HEK293 (cell line): ENCODE results near the gene CORO6.

Source experiments
- EGR2 ChIP-seq: fragments of 450-650 bp; formaldehyde crosslinking; IDR thresholded peaks from 2 replicates; pipeline ENCODE4 v1.5.1; 2016; ENCODE audit warnings: low read depth, missing biosample characterization, missing genetic modification characterization
- GLIS1 ChIP-seq: fragments of 450-650 bp; formaldehyde crosslinking; IDR thresholded peaks from 2 replicates; pipeline ENCODE4 v1.5.1; 2016; ENCODE audit warnings: missing biosample characterization, missing genetic modification characterization
- GLIS2 ChIP-seq: fragments of 450-650 bp; formaldehyde crosslinking; IDR thresholded peaks from 2 replicates; pipeline ENCODE4 v1.5.1; 2016; ENCODE audit warnings: missing biosample characterization, missing genetic modification characterization
- KLF16 ChIP-seq: fragments of 450-650 bp; formaldehyde crosslinking; IDR thresholded peaks from 2 replicates; pipeline ENCODE4 v1.5.1; 2017; ENCODE audit warnings: missing biosample characterization, missing genetic modification characterization
- SP2 ChIP-seq: fragments of 450-650 bp; formaldehyde crosslinking; IDR thresholded peaks from 2 replicates; pipeline ENCODE4 v1.5.1; 2016; ENCODE audit warnings: missing biosample characterization, missing genetic modification characterization
- SP7 ChIP-seq: fragments of 450-650 bp; formaldehyde crosslinking; IDR thresholded peaks from 2 replicates; pipeline ENCODE4 v1.5.1; 2016; ENCODE audit warnings: missing biosample characterization, missing genetic modification characterization
- ZBTB20 ChIP-seq: fragments of 450-650 bp; formaldehyde crosslinking; IDR thresholded peaks from 2 replicates; pipeline ENCODE4 v1.5.1; 2016; ENCODE audit warnings: missing biosample characterization, missing genetic modification characterization
- ZBTB8A ChIP-seq: fragments of 450-650 bp; formaldehyde crosslinking; IDR thresholded peaks from 2 replicates; pipeline ENCODE4 v1.5.1; 2016; ENCODE audit warnings: missing biosample characterization, missing genetic modification characterization
- ZEB2 ChIP-seq: fragments of 450-650 bp; formaldehyde crosslinking; IDR thresholded peaks from 2 replicates; pipeline ENCODE4 v1.5.1; 2016; ENCODE audit warnings: missing biosample characterization, missing genetic modification characterization
- ZFHX2 ChIP-seq: fragments of 450-650 bp; formaldehyde crosslinking; conservative IDR thresholded peaks from 2 replicates; pipeline ENCODE4 v1.5.1; 2016; ENCODE audit warnings: missing biosample characterization, missing genetic modification characterization
- ZIC2 ChIP-seq: fragments of 450-650 bp; formaldehyde crosslinking; IDR thresholded peaks from 2 replicates; pipeline ENCODE4 v1.5.1; 2016; ENCODE audit warnings: missing biosample characterization, missing genetic modification characterization
- ZNF146 ChIP-seq: fragments of 450-650 bp; formaldehyde crosslinking; IDR thresholded peaks from 2 replicates; pipeline ENCODE4 v1.5.1; 2016; ENCODE audit warnings: missing biosample characterization, missing genetic modification characterization
- ZNF335 ChIP-seq: fragments of 450-650 bp; formaldehyde crosslinking; conservative IDR thresholded peaks from 2 replicates; pipeline ENCODE4 v1.5.1; 2016; ENCODE audit warnings: missing biosample characterization, missing genetic modification characterization
- ZNF341 ChIP-seq: fragments of 450-650 bp; formaldehyde crosslinking; IDR thresholded peaks from 2 replicates; pipeline ENCODE4; 2016; ENCODE audit warnings: low read depth, missing biosample characterization, missing genetic modification characterization
- ZNF350 ChIP-seq: fragments of 450-650 bp; formaldehyde crosslinking; IDR thresholded peaks from 2 replicates; pipeline ENCODE4 v1.5.0; 2017; ENCODE audit warnings: missing biosample characterization, mild to moderate bottlenecking, missing genetic modification characterization
- ZNF366 ChIP-seq: fragments of 450-650 bp; formaldehyde crosslinking; conservative IDR thresholded peaks from 2 replicates; pipeline ENCODE4 v1.5.1; 2016; ENCODE audit warnings: missing biosample characterization, missing genetic modification characterization
- ZNF394 ChIP-seq: fragments of 450-650 bp; formaldehyde crosslinking; IDR thresholded peaks from 2 replicates; pipeline ENCODE4 v1.5.1; 2016; ENCODE audit warnings: missing biosample characterization, missing genetic modification characterization, mild to moderate bottlenecking, moderate library complexity, borderline replicate concordance
- ZNF514 ChIP-seq: fragments of 450-650 bp; formaldehyde crosslinking; IDR thresholded peaks from 2 replicates; pipeline ENCODE4 v1.5.1; 2016; ENCODE audit warnings: missing biosample characterization, missing genetic modification characterization
- ZNF623 ChIP-seq: fragments of 450-650 bp; formaldehyde crosslinking; IDR thresholded peaks from 2 replicates; pipeline ENCODE4 v1.5.1; 2016; ENCODE audit warnings: missing biosample characterization, missing genetic modification characterization
- ZNF677 ChIP-seq: fragments of 450-650 bp; IDR thresholded peaks from 2 replicates; pipeline ENCODE4 v1.5.0; 2018; ENCODE audit warnings: missing biosample characterization, mild to moderate bottlenecking, missing genetic modification characterization, moderate library complexity
- TF ChIP-seq, protein P1 (sequence below): fragments of 450-650 bp; formaldehyde crosslinking; conservative IDR thresholded peaks from 2 replicates; pipeline ENCODE4 v1.5.1; 2016; ENCODE audit warnings: low read depth, missing biosample characterization, missing genetic modification characterization
- TF ChIP-seq, protein P2 (sequence below): fragments of 450-650 bp; formaldehyde crosslinking; IDR thresholded peaks from 2 replicates; pipeline ENCODE4 v1.5.1; 2017; ENCODE audit warnings: missing biosample characterization, missing genetic modification characterization
- TF ChIP-seq, protein P3 (sequence below): fragments of 450-650 bp; formaldehyde crosslinking; IDR thresholded peaks from 2 replicates; pipeline ENCODE4 v1.5.1; 2016; ENCODE audit warnings: missing biosample characterization, missing genetic modification characterization
- TF ChIP-seq, protein P4 (sequence below): fragments of 450-650 bp; formaldehyde crosslinking; optimal IDR thresholded peaks from 2 replicates; pipeline ENCODE3; 2016; ENCODE audit warnings: missing biosample characterization, mild to moderate bottlenecking, missing genetic modification characterization
- TF ChIP-seq, protein P5 (sequence below): fragments of 450-650 bp; formaldehyde crosslinking; IDR thresholded peaks from 2 replicates; pipeline ENCODE4 v1.5.1; 2016; ENCODE audit warnings: missing biosample characterization, missing genetic modification characterization
- TF ChIP-seq, protein P6 (sequence below): fragments of 450-650 bp; formaldehyde crosslinking; IDR thresholded peaks from 2 replicates; pipeline ENCODE4 v1.5.1; 2016; ENCODE audit warnings: missing biosample characterization, missing genetic modification characterization

The CORO6 gene

DNA sequence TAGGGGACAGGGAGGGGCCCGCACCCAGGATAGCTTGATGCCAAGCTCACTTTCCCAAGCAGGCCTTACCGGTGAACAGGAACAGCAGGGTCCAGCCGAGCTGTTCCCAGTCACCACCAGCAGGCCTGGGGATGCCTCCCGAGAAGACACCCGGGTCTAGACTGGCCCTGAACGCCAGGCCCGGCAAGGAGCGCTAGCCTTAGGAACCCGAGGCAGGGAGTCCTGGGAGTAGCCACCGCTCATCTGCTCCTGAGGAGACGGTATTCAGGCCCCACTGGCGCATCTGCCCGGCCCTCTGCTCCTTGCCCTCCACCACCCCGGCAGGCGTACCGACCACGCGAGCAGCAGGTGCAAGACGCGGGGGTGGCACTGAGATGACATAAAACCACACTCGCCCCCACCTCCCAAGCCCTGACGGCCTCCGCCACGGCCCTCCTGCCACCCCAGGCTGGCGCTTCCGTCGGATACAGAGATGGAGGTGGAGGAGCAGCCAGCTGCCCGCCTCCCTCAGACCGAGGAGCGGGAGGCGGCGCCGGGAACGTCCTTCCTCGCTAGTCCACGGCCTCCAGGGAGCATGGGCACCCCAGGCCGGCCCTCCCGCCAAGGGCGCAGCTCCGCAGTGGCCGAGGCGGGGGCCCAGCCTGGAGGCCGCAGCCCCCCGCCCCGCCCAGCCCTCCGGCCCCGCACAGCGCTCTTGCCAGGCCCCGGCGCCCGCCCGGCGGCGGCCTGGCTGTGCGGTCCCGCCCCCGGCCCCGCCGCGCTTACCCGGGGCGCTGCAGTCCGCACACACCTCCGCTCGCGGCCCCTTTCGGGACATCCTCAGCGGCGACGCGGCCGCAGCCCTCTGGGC lies 33.9 kb downstream of the CORO6 start (continued):
- no peak for TF ChIP-seq ZNF350
- TF ChIP-seq ZNF146: no peak
- peak; percentile 68; the same call in 1 of the 2 replicates for TF ChIP-seq ZEB2
- peak; percentile 78; the same call in 1 of the 2 replicates for TF ChIP-seq ZNF394 (tag by site-specific recombination)
- peak; percentile 73 for TF ChIP-seq ZIC2
- TF ChIP-seq GLIS1 (tag by site-specific recombination): peak; percentile 94
- TF ChIP-seq SP7: peak; percentile 35; the same call in 1 of the 2 replicates
- TF ChIP-seq, protein P1, sequence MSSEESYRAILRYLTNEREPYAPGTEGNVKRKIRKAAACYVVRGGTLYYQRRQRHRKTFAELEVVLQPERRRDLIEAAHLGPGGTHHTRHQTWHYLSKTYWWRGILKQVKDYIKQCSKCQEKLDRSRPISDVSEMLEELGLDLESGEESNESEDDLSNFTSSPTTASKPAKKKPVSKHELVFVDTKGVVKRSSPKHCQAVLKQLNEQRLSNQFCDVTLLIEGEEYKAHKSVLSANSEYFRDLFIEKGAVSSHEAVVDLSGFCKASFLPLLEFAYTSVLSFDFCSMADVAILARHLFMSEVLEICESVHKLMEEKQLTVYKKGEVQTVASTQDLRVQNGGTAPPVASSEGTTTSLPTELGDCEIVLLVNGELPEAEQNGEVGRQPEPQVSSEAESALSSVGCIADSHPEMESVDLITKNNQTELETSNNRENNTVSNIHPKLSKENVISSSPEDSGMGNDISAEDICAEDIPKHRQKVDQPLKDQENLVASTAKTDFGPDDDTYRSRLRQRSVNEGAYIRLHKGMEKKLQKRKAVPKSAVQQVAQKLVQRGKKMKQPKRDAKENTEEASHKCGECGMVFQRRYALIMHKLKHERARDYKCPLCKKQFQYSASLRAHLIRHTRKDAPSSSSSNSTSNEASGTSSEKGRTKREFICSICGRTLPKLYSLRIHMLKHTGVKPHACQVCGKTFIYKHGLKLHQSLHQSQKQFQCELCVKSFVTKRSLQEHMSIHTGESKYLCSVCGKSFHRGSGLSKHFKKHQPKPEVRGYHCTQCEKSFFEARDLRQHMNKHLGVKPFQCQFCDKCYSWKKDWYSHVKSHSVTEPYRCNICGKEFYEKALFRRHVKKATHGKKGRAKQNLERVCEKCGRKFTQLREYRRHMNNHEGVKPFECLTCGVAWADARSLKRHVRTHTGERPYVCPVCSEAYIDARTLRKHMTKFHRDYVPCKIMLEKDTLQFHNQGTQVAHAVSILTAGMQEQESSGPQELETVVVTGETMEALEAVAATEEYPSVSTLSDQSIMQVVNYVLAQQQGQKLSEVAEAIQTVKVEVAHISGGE (tag by site-specific recombination): peak; percentile 32; the same call in 1 of the 2 replicates
- peak; percentile 89 for TF ChIP-seq ZNF341
- TF ChIP-seq ZNF335 (tag by site-specific recombination): peak; percentile 73; the same call in 1 of the 2 replicates
- TF ChIP-seq ZNF623 (tag by site-specific recombination): no peak
- peak; percentile 74 for TF ChIP-seq SP2 (tag by site-specific recombination)
- TF ChIP-seq, protein P2, sequence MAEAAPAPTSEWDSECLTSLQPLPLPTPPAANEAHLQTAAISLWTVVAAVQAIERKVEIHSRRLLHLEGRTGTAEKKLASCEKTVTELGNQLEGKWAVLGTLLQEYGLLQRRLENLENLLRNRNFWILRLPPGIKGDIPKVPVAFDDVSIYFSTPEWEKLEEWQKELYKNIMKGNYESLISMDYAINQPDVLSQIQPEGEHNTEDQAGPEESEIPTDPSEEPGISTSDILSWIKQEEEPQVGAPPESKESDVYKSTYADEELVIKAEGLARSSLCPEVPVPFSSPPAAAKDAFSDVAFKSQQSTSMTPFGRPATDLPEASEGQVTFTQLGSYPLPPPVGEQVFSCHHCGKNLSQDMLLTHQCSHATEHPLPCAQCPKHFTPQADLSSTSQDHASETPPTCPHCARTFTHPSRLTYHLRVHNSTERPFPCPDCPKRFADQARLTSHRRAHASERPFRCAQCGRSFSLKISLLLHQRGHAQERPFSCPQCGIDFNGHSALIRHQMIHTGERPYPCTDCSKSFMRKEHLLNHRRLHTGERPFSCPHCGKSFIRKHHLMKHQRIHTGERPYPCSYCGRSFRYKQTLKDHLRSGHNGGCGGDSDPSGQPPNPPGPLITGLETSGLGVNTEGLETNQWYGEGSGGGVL (tag by site-specific recombination): peak; percentile 77
- TF ChIP-seq ZBTB20: peak; percentile 75
- TF ChIP-seq EGR2 (tag by site-specific recombination): peak; percentile 96
- TF ChIP-seq ZBTB8A (tag by site-specific recombination): peak; percentile 44
- 0 out of 2 replicates have a peak, but pooled peaks have one; percentile 54 for TF ChIP-seq ZNF677 (tag by site-specific recombination)
- TF ChIP-seq, protein P3, sequence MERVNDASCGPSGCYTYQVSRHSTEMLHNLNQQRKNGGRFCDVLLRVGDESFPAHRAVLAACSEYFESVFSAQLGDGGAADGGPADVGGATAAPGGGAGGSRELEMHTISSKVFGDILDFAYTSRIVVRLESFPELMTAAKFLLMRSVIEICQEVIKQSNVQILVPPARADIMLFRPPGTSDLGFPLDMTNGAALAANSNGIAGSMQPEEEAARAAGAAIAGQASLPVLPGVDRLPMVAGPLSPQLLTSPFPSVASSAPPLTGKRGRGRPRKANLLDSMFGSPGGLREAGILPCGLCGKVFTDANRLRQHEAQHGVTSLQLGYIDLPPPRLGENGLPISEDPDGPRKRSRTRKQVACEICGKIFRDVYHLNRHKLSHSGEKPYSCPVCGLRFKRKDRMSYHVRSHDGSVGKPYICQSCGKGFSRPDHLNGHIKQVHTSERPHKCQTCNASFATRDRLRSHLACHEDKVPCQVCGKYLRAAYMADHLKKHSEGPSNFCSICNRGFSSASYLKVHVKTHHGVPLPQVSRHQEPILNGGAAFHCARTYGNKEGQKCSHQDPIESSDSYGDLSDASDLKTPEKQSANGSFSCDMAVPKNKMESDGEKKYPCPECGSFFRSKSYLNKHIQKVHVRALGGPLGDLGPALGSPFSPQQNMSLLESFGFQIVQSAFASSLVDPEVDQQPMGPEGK (tag by site-specific recombination): peak; percentile 89
- peak; percentile 72 for TF ChIP-seq KLF16 (tag by site-specific recombination)
- no peak for TF ChIP-seq ZNF366 (tag by site-specific recombination)
- TF ChIP-seq ZNF514: no peak
- TF ChIP-seq, protein P4, sequence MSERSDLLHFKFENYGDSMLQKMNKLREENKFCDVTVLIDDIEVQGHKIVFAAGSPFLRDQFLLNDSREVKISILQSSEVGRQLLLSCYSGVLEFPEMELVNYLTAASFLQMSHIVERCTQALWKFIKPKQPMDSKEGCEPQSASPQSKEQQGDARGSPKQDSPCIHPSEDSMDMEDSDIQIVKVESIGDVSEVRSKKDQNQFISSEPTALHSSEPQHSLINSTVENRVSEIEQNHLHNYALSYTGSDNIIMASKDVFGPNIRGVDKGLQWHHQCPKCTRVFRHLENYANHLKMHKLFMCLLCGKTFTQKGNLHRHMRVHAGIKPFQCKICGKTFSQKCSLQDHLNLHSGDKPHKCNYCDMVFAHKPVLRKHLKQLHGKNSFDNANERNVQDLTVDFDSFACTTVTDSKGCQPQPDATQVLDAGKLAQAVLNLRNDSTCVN (tag by site-specific recombination): peak; percentile 64
- TF ChIP-seq, protein P5, sequence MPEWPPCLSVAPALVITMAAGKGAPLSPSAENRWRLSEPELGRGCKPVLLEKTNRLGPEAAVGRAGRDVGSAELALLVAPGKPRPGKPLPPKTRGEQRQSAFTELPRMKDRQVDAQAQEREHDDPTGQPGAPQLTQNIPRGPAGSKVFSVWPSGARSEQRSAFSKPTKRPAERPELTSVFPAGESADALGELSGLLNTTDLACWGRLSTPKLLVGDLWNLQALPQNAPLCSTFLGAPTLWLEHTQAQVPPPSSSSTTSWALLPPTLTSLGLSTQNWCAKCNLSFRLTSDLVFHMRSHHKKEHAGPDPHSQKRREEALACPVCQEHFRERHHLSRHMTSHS (tag by site-specific recombination): no peak
- peak; percentile 92 for TF ChIP-seq GLIS2 (tag by site-specific recombination)
- TF ChIP-seq ZFHX2: peak; percentile 97
- TF ChIP-seq, protein P6, sequence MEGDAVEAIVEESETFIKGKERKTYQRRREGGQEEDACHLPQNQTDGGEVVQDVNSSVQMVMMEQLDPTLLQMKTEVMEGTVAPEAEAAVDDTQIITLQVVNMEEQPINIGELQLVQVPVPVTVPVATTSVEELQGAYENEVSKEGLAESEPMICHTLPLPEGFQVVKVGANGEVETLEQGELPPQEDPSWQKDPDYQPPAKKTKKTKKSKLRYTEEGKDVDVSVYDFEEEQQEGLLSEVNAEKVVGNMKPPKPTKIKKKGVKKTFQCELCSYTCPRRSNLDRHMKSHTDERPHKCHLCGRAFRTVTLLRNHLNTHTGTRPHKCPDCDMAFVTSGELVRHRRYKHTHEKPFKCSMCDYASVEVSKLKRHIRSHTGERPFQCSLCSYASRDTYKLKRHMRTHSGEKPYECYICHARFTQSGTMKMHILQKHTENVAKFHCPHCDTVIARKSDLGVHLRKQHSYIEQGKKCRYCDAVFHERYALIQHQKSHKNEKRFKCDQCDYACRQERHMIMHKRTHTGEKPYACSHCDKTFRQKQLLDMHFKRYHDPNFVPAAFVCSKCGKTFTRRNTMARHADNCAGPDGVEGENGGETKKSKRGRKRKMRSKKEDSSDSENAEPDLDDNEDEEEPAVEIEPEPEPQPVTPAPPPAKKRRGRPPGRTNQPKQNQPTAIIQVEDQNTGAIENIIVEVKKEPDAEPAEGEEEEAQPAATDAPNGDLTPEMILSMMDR: peak; percentile 19; the same call in 1 of the 2 replicates
